Renal pelvis (tissue), 4 donors: Measurements from ENCODE around the gene TCEAL3. TPM values are rescaled to one million over a fixed set of nuclear protein-coding genes. Genes with fewer than 3 reads are reported as not detected.
A peak's percentile ranks its signal among the peaks of the same experiment; 100 is the strongest.
"Not testable (repeated sequence)": the region's sequence is repeated elsewhere in the genome, so short reads cannot be mapped to it uniquely, and the experiment has no call there.

Source experiments
- DNase-seq: peaks from one replicate; pipeline ENCODE4 v3.0.0-alpha.2; 2013
- polyA plus RNA-seq, 3 donors: library from polyadenylated mRNA; unstranded; fragments of 120-200 nt; gene quantifications; one replicate each; pipeline ENCODE4 v1.2.1, GENCODE V29; 2013; ENCODE audit not compliant: insufficient read length in 3 of 3

TCEAL3 gene
- polyA plus RNA-seq, 3 donors = 31.7 to 39.0 (median 35.2) TPM

DNA sequence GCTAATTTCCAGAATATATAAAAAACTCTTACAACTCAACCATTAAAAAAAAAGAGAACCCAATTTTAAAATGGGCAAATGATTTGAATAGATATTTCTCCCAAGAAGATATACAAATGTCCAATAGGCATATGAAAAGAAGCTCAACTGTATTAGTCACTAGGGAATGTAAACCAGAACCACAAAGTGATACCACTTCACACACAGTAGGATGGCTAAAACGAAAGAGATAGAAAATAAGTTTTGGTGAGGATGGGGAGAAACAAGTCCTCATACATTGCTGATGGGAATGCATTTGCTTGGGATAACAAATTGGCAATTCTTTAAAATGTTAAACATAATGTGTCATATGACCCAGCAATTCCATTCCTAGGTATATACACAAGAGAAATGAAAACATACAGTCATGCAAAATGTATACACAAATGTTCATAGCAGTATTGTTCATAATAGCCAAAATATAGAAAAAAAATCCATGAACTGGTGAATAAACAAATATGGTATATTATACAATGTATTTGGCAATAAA, 5.7 kb downstream of the TCEAL3 start:
- no peak for DNase-seq

GRCh38 chrX:103614999-103615398, 7.2 kb downstream of the TCEAL3 start:
- no peak for DNase-seq

DNA sequence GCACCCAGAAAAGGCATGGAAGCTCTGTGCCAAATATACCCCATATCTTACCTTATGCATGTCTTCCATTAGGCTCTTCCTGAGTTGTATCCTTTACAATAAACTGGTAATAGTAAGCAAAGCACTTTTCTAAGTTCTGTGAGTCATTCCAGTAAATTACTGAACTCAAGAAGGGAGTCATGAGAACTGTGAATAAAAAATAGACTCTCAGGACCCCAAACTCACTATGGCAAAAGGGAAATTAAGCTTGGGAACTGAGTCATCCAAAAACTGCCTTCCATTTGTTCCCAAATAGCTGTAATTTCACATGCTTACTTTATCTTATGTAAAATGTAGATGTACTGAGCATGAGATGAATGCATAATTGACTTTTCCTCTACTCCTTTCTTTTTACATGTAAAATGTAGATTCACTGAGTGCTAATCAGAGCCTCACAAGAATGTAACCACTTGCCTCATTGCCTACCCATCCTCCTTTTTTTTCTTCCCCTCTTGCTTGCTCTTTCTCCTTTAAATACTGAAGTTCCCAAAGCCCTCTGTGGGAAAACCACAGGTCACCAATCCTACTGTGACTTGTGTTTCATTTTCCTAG, 8.1 kb downstream of the TCEAL3 start:
- no peak for DNase-seq

DNA sequence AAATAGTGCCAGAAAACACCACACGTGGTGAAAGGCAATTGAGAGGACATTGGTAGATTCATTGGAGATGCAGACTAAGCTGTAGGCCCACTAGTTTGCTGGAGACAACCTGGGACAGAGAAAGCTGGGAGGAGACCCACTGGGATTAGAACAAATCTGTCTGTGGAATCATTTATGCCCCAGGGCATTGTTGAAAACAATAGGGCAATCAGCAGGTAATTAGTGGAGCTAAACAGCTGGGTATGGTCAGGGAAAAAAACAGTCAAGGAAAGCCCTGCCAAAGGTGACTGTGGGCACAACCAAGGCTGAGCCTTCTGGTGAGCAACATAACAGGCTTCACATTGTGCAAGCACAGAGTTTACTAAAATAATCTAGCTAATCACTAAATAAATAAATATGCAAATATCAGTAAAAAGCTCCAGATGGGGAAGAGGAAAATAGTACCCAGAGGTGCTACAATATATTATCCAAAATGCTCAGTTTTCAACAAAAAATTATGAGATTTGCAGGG, 9.0 kb downstream of the TCEAL3 start:
- no peak for DNase-seq

GRCh38 chrX:103624111-103624510, 16.3 kb downstream of the TCEAL3 start:
- DNase-seq = no peak

DNA sequence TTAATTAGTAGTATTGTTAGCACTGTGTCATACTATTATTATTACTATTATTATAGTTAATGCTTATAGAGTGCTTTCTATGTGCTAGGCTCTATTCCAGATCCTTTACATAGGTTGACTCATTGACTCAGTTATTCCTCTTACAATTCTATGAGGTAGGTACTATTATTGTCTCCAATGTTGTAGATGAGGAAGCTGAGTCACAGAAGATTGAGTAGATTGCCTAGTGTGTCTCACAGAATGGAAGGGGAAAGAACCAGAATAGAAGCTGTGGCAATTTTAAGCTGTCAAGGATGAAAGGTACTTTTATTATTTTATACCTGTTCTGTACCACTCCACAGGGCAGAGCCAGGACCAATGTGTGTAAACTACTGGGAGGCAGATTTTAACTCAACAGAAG, 19.1 kb downstream of the TCEAL3 start:
- no peak for DNase-seq

- peak; percentile 54 for DNase-seq
These were observed 20.9 kb downstream of the TCEAL3 start, which contains the start of gene TCEAL1 for GRCh38 chrX:103628386-103629317. TCEAL1 (plus strand) TSS chrX:103628975; CDS start chrX:103629917, 942 bp downstream.

DNA sequence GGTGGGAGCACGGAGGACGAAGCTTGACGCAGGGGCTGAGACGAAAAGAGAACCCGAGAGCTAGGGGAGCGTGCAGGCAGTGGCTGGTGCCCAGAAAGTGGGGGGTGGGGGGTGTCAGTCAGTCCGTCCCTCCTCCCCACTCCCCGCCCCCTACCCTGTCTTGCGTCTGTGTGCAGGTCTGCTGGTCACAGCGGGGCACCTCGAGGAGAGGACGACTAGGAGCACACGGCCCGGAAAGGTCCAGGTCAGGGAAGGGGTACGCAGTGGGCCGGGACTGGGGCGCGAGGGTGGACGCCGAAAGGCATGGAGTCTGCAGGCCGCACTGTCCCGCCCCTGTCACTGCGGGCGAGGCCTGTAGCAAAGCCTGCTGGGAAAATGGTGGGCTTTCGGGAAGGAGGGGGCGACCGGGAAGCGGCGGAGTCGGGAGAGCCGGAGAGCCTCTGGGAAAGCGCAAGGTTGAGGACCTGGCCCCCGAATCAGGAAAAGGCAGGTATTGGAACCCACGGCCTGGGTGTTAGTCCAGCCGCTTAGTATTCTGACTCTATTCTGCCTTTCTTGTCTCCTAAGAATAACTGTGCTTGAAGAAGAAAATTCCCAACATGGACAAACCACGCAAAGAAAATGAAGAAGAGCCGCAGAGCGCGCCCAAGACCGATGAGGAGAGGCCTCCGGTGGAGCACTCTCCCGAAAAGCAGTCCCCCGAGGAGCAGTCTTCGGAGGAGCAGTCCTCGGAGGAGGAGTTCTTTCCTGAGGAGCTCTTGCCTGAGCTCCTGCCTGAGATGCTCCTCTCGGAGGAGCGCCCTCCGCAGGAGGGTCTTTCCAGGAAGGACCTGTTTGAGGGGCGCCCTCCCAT, 21.8 kb downstream of the TCEAL3 start:
- DNase-seq = peak; percentile 70

DNA sequence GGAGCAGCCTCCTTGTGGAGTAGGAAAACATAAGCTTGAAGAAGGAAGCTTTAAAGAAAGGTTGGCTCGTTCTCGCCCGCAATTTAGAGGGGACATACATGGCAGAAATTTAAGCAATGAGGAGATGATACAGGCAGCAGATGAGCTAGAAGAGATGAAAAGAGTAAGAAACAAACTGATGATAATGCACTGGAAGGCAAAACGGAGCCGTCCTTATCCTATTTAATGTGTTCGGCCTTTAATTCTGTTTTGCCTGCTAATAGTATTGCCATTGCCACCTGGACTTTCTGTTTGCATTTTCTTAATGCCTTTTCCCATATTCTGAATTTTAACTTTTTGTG, 22.4 kb downstream of the TCEAL3 start:
- DNase-seq = no peak

GRCh38 chrX:103631145-103631544, 23.4 kb downstream of the TCEAL3 start:
- DNase-seq = no peak

- no peak for DNase-seq
These were observed 27.7 kb downstream of the TCEAL3 start for GRCh38 chrX:103635436-103635835.

- DNase-seq = no peak
These were observed 30.0 kb downstream of the TCEAL3 start for GRCh38 chrX:103637604-103638338.

DNA sequence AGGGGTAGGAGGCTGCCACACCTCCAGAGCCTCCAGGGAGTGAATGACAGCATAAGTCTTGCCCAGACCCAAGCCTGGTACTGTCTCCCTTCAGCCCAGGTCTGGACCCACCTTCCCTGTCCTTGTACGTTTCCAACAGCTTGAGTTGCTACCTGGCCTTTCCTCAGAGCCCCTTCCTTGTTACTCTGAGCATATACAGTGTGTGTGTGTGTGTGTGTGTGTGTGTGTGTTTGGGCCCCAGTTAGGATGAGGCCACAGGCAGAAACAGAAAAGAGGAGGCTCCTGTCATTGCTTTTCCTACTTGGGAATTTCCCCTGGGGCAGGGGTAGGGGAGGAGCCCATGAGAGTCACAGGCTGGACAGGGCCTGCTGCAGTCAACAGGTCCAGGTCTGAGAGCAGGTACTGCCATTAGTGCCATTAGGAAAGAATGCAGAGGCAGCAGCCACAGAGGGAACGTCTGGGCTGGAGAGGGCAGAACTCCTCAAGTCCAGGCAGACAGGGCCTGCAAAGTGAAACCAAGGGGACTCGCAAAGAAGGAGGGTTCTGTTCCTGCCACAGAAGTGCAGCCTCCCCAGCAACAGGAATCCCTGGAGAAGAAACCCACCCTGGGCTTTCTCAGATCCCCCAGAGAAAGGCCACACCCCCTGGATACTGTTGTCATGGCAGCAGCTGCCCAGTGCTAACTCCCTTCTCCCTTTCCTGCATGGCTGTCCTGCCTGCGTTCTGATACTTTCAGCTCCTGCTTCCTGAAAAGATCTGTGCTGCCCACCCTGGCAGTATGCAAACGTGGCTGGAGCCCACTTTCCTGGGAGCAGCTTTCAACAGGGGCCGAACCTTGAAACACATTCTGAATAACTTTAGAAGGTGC, 30.9 kb downstream of the TCEAL3 start:
- peak; percentile 19 for DNase-seq

GRCh38 chrX:103640401-103641155, 32.8 kb downstream of the TCEAL3 start:
- DNase-seq = no peak

GRCh38 chrX:103644125-103644524, 36.4 kb downstream of the TCEAL3 start:
- no peak for DNase-seq

GRCh38 chrX:103647630-103648029, 39.9 kb downstream of the TCEAL3 start:
- DNase-seq = no peak

DNA sequence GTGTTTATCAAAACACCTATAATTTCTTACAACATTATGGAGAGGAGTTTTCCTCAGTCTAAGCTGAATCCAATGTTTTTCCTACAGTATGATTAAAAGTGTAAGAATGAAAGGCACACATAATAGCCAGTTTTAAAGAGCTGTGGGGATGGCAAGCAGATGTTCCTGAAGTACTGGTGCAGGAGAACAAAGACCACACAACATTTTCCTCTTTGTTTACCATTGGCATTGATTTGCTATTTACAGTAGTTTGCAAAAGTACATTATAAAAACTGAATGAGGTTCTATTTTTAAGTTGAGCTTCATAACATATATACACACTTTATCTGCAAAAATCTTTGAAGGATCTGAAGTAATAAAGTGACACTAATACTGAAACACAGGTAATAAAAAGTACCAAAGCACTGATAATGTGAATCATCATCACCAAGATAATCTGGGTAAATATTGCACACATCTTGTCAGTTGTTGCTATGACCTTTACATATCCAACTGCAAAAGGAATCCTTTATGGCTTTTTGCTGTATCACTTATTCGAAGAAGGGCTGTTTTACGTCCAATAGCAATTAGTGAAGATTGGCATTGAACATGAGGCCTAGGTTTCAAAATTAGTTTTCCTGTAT, 43.5 kb downstream of the TCEAL3 start:
- no peak for DNase-seq

GRCh38 chrX:103655230-103656000, 47.7 kb downstream of the TCEAL3 start:
- DNase-seq = not testable (repeated sequence)
